RPMI8226 (cell line): ENCODE data around the gene GABBR2.

Experiments
- DNase-seq: peaks from one replicate; pipeline ENCODE4 v3.0.0-alpha.2; 2015

GABBR2 gene

DNA sequence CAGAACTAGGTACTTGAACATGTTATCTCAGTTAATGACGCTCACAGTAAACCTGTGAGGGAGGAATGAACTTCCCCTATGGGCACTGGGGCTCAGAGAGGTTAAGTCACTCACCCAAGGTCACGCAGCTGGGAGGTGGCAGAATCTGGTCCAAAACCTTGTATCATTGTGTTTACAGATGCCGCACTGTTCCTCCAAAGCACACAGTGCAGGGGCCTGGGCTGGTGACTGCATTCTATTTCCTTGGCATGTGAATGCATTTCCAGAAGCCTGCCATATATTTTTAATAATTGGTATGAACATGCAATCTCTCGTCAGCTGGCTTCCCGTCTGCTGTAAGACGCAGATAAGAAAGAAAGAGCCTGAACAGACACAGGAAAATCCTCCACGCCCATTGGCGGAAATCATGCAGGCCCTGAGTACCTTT, 376.3 kb downstream of the GABBR2 start:
- DNase-seq: no peak

DNA sequence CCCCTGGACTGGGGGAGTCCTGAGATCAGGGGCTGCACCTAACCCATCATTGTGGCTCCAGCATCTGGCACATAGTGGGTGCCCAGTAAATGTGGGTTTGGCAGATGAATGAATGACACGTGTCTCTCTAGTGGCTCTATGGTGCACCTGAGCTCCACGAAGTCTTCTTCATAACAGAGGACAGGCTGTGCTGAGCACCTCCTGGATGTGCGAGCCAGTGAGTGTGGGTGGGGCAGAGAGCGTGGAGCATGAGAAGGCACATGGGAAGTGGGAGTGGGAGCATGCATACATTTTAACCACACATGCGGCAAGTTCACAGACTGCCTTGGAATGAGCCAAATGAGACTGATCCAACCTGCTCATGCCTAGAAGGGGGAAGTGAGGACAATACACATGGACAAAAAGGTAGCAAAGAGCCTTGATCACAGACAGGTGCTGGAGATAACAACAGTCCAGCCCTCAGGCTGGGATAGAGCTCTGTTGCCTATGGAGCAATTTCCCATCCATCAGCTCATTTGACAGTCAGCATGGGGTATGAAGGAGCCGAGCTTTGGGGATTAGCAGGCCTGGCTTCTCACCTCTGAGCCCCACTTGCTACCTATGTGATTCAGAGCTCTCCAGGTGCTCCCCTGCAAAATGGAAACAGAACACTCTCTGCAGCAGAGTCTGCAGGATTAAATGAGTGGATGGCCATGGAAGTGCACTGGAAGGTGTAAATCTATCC, 377.0 kb downstream of the GABBR2 start:
- no peak for DNase-seq

DNA sequence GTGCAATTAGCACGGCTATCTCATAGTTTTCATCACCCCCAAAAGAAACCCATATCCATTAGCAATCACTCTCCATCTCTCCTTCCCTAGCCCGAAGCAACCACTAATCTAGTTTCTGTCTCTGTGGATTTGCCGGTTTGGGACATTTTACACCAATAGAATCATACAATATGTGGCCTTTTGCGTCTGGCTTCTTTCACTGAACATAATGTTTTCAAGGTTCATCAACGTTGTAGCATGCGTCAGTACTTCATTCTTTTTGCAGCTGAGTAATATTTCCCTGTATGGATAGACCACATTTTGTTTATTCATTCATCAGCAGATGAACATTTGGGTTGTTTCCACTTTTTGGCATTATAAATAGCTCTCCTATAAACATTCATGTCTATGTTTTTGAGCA, 377.9 kb downstream of the GABBR2 start:
- DNase-seq: no peak

GRCh38 chr9:98329904-98330303, 378.8 kb downstream of the GABBR2 start:
- no peak for DNase-seq

GRCh38 chr9:98329281-98329680, 379.5 kb downstream of the GABBR2 start:
- no peak for DNase-seq

- DNase-seq: no peak
These were observed 380.0 kb downstream of the GABBR2 start for GRCh38 chr9:98328770-98329169.

DNA sequence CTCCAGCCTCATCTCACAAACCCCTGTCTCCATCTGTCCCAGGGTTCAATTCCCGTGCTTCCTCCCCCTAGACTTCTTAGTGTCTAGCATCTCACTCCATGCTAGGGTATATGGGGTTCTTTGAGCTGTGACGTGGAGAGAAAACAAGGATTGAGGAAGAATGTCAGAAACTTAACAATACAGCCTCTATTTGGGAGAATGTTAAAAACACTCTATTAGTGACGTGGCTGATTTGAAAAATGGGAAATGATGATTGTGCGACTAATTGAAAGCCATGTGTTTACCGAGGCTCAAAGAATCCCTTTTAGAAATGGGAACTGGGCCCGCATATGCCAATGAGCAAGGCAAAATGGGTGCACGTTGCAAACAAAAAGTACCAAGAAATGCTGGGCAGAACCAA, 380.6 kb downstream of the GABBR2 start:
- DNase-seq: no peak

- no peak for DNase-seq
These were observed 381.5 kb downstream of the GABBR2 start for GRCh38 chr9:98327249-98327561.

DNA sequence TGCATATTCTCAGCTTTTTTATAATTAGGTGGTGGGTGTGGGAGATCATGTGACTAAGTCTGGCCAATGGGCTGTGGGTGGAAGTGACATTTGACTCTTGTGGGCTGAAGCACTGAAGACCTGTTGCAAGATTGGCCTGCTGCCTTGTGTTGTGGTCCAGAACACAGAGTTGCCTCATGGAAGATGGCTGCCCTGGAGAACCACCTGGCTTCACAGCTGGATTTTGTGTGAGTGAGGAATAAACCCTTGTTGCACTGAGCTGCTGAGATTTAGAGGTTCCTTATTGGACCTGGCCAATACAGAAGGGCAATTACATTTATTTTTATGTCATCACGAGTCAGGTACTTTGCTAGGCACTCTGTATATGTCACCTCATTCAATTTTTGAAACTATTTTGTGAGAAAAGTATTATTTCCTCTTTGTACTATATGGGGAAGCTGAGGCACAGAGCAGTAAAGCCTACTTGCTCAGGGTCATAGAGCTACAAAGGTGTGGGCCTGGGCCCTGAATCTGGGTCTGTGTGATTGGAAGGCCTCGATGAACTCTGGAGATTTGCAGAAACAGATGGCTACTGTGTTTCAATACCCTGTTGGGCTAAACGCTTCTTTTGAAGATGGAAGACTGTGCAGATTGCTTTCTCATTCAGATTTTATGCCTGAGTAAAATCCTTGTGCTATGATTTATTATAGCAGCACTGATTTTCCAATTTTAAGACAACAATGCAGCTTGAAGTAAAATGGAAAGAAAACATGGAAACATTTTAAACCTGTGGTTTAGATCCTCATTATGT, 382.1 kb downstream of the GABBR2 start:
- no peak for DNase-seq

- DNase-seq: no peak
These were observed 383.9 kb downstream of the GABBR2 start for GRCh38 chr9:98324801-98325200.

DNA sequence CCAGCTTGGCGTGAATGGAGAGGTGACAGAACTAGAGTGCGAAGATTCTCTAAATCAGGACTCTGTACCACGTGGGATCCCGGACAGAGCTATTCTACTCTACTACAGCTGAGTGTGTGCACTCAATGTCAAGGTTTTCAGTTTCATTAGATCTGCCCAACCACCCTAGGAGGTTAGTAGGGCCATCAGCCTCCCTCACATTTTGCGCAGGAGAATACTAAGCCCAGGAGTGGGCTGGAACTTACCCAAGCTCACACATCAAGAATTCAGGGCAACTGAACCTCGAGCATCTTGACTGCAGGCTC, 385.0 kb downstream of the GABBR2 start:
- DNase-seq: no peak

DNA sequence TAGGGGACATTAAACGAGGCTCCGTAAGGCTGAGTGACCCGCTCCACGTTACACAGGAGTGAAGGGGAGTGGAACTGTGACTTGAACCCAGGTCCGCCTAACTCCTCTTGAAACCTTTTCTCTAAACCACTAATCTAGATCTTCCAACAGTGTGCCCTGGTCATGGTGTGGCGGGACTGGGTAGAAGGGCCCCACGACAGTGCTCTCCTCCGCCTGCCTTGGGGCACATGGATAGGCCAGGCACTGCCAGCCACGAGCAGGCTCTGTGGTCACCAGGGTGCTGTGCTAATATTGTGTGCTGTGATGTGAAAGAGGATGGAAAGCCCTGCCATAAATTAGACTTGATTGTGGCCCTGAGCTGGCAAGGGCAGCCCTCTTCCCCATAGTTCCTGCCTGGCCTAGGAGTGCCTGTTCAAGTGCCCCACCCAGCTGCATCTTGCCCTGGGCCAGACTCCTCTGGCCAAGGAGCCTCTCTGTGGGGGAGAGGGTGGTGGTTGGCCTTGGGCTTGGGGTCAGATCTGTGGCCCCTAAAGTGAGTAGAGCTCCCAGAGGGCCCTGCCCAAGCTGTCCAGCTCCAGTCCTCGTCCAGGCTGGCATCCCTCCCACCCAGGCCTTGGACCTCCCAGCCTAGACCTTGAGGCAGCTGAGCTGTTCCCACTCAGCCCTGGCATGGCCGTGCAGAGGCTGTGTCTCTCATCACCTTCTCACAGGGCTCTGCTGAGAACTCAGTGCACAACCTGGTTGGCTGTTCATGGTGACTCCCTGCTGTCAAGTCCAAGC, 385.5 kb downstream of the GABBR2 start:
- no peak for DNase-seq

- no peak for DNase-seq
These were observed 387.5 kb downstream of the GABBR2 start for GRCh38 chr9:98321269-98321668.

DNA sequence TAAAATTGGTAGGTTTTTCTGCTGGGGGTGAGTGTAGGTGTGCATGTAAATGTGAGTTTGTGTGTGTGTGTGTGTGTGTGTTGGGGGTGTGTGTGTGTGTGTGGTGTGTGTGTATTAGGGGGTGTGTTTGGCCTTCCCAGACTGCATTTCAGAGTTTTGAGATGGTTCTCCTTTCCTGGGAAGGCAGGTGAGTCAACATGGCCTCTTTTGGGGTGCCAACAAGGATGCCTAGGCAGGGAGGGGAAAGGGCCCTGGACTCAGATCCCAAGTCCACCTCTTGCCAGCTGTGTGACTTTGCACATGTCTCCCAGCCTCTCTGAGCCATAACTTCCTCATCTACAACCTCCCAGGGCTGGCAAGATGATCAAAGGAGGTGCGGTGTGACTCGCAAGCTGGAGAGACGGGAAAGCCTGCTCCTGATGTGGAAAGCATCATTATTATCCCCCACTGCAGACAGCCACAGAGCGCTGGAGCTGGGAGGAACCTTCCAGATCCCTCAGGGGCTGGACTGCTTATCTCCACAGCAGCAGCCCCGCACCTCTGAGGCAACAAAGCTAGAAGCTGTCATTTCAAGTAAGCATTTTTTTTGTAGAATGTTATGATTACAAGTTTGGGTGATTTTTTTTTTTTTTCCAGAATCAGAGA, 389.8 kb downstream of the GABBR2 start:
- no peak for DNase-seq

GRCh38 chr9:98318041-98318790, 390.5 kb downstream of the GABBR2 start:
- DNase-seq: no peak

DNA sequence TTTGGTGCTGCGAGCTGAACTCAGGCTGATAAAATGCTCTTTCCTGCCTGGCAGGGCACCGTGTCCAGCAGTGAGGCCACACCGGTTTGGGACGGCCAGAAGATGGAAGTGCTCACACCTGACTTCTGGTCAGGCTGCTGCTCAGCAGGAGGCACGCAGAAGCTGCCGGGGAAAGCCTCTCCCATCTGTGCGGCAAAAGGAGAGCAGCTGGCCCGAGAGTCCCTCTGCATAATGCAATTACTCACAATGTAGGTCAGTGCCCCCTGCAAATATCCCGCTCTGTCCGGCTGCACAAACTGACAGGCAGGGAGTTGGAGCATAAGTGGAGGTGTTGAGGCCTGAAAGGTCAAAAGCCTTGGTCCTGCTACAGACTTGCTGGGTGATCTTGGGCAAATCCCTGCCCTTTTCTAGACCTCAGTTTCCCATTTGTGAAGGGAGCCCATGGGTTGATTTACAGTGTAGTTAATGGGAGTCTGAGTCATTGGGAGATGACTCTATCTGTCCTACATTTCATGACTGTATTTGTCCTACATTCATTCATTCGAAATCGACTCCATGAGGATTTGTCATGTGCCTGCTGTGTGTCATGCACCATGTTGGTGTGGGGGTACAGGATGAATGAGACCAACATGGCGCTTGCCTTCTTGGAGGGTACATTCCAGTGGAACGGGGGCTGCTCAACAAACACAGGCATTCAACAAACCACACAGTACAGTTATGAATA, 391.4 kb downstream of the GABBR2 start:
- DNase-seq: no peak

DNA sequence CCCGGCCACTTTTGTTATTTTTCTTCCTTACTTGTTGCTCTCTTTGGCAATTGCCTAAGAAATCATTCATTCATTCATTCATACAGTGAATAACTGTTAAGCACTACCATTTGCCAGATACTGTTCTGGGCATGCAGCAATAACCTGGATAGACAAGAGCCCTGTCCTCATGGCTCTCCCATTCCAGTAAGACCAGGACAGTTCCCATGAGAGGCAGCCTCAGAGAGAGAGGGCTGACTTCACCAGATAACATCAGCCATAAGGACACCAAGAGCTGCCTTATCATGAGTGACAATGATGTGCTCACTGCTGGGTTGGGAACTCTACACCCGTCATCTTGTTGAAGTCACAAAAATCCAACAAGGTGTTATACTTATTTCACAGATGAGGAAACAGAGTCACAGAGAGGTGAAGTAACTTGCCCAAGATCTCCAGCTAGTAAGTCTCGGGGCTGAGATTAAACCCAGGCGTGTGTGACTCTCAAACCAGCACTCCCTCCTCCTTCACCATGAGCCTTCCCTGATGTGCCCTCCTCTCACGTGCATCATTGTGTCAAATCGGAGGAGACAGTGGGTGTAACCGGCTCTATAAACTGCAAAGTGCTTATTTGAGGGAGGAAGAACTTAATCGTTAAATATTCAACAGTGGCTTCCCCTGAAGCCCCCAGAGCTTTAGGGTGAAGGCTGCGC, 392.1 kb downstream of the GABBR2 start:
- no peak for DNase-seq

GRCh38 chr9:98315551-98316060, 393.1 kb downstream of the GABBR2 start:
- DNase-seq: peak; percentile 72

- no peak for DNase-seq
These were observed 393.7 kb downstream of the GABBR2 start for GRCh38 chr9:98315067-98315453.

GRCh38 chr9:98314381-98315066, 394.2 kb downstream of the GABBR2 start:
- DNase-seq: no peak

DNA sequence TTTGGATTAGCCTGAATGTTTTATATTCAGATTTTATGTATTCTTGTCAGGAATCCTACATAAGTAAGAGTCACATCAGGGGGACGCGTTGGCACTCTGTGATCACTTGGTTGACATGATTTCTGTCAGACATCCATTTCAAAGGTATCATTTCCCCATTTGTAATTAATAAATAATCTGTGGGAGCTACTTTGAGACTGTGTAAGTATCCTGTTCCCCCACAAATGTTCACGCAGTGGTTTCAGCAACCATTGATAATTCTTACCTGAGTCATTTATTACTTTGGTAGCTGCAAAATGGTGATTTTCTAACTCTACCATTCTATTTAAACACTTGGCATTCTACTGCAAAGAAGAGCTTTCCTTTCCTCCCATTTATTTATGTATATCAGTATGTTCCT, 396.4 kb downstream of the GABBR2 start:
- no peak for DNase-seq
